Globus pallidus (tissue), 1 donor: ENCODE measurements around the gene SAGE1.
A peak's percentile ranks its signal among the peaks of the same experiment; 100 is the strongest.
"Not testable (repeated sequence)": the region's sequence is repeated elsewhere in the genome, so short reads cannot be mapped to it uniquely, and the experiment has no call there.

Experiments
- DNase-seq: peaks from one replicate; pipeline ENCODE4 v3.0.0-alpha.2; 2015; ENCODE audit warnings: low spot score

SAGE1 gene

GRCh38 chrX:135893294-135893817, at the start of gene SAGE1, which contains the start of gene CT45A10:
SAGE1 (plus strand) TSS chrX:135893716; CDS start chrX:135896243, 2,527 bp downstream.
CT45A10 (minus strand) TSS chrX:135893444; CDS start chrX:135885344, 8,100 bp downstream.
- no peak for DNase-seq

- not testable (repeated sequence) for DNase-seq
Measured at GRCh38 chrX:135854438-135854837, 39.1 kb upstream of the SAGE1 start, which contains the start of gene CT45A8. CT45A8 (minus strand) TSS chrX:135854538; CDS start chrX:135850783, 3,755 bp downstream.

- not testable (repeated sequence) for DNase-seq
Measured at GRCh38 chrX:135871712-135872111, 21.8 kb upstream of the SAGE1 start, which contains the start of gene CT45A9. CT45A9 (minus strand) TSS chrX:135871812; CDS start chrX:135868061, 3,751 bp downstream.

- not testable (repeated sequence) for DNase-seq
Measured at GRCh38 chrX:135882741-135883140, 10.8 kb upstream of the SAGE1 start.

- not testable (repeated sequence) for DNase-seq
Measured at GRCh38 chrX:135888230-135888629, 5.3 kb upstream of the SAGE1 start.

- not testable (repeated sequence) for DNase-seq
Measured at GRCh38 chrX:135888976-135889375, 4.5 kb upstream of the SAGE1 start.

- DNase-seq, result no peak
Measured at GRCh38 chrX:135890087-135890585, 3.4 kb upstream of the SAGE1 start.

- DNase-seq, result no peak
Measured at GRCh38 chrX:135892781-135893180, 735 bp upstream of the SAGE1 start.

GRCh38 chrX:135910251-135910650, 16.7 kb downstream of the SAGE1 start:
- DNase-seq, result no peak

GRCh38 chrX:135914404-135914803, 20.9 kb downstream of the SAGE1 start:
- DNase-seq, result no peak

- not testable (repeated sequence) for DNase-seq
Measured at GRCh38 chrX:135920516-135920915, 27.0 kb downstream of the SAGE1 start.

- DNase-seq, result no peak
Measured at GRCh38 chrX:135923353-135923752, 29.8 kb downstream of the SAGE1 start.

GRCh38 chrX:135927897-135928296, 34.4 kb downstream of the SAGE1 start:
- no peak for DNase-seq

GRCh38 chrX:135931644-135932487, 38.4 kb downstream of the SAGE1 start:
- peak; percentile 2 for DNase-seq

- no peak for DNase-seq
Measured at GRCh38 chrX:135944486-135944885, 51.0 kb downstream of the SAGE1 start.

- no peak for DNase-seq
Measured at GRCh38 chrX:135951291-135951690, 57.8 kb downstream of the SAGE1 start.
